Ovary (tissue), 3 donors: ENCODE data around the gene INO80C.

ENCODE experiments used
- CTCF ChIP-seq, 3 donors: fragments of 450-650 bp in 2 of 3; fragments of 200-600 bp in 1 of 3; IDR thresholded peaks; one replicate each; pipeline versions ENCODE4 v1.5.1 to v1.8.0; 2016 to 2022; ENCODE audit warnings: antibody characterized with exemption in 3 of 3, mild to moderate bottlenecking in 1 of 3
- EP300 ChIP-seq: sonication (generic); formaldehyde crosslinking; IDR thresholded peaks from one replicate; pipeline ENCODE4 v1.6.1; 2017; ENCODE audit warnings: antibody characterized with exemption
- POLR2A ChIP-seq: fragments of 450-650 bp; IDR thresholded peaks from one replicate; pipeline ENCODE4 v1.6.1; 2017; ENCODE audit warnings: antibody characterized with exemption, mild to moderate bottlenecking, moderate library complexity
- donor health status: DM: no; HTN: no; CAD: no.

GRCh38 chr18:35511428-35511827 is 13.7 kb upstream of the INO80C start:
- TF ChIP-seq CTCF (IDR thresholded peaks at IDR 0.05): no peak
- TF ChIP-seq POLR2A: no peak
- TF ChIP-seq EP300: no peak
